Measurements from ENCODE around the gene TMF1.

Gene TMF1

DNA sequence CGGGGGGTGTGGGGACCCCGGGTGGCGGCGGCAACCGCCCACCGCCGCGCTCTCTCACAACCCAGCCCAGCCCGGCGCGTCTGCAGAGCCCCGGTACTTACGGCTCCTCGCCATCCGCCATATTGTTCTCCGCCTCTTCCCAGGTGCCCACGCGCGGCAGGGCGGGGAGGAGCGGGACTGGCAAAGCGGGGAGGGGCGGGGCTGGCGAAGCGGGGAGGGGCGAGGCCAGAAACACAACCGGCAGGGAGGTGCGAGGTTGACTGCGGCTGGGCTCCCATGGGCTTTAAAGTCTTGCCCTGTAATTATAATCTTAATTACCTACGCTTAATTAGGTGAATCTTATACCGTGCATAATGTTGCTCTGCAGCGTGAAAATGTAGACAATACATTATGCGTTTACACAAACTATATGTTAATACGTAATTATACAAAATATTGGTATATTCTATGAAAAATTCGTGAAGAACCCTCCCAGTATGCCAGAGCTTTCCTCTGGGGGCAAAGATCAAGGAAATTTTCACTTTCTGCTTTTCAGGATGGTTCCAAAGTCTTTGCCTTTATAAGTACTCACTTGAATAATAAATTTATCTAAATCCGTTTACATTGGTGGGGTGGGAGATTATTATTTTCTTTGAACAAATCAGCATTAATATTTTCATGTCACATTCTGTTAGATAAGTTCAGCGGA is 28.2 kb upstream of the TMF1 start, which contains the start of gene UBA3:
Gene UBA3 (minus strand): TSS at position 133 of the 688 bp plus-strand sequence. CDS start 12 bp downstream, at position 121.
- peak; percentile 8 for DNase-seq

DNA sequence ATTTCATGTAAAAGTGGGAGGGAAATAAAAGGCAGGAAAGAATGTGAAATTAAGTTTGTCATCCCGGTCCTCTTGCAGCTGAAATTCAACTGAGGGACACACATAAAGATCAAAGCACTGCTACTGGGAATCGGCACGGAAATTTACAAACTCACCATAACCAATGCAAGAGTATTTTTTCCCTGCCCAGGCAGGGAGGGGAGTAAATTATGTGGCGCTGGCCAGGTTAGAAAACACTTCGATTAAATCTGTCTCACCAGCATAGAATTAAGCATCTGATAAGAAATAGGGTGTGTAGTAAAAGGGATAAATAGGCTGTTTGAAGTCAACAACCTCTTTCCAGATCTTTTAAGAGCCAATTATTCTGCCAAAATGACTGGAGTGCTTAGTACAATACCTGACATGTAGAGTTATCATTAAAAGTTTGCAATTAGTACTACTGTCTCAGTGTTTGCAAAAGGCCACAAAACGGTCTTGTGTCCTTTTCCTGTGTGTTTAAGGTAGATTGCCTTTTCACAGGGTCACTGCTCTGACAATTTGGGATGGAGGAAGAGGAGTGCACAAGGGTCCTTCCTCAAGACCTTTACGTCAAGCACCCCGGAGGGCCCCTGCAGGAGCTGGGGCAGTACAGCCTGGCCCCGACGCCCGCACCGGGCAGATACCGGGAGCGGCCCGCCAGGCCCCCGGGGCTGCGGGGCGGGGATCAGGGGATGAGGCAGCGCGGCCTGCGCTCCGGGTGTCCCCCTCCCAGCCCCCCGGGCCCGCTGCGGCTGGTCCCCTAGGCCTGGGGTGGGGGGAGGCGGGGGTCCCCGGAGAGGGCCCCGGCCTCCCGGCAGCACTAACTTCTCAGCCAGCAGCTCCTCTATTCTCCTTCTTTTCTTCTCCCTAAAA is 27.4 kb upstream of the TMF1 start:
- no peak for DNase-seq

DNA sequence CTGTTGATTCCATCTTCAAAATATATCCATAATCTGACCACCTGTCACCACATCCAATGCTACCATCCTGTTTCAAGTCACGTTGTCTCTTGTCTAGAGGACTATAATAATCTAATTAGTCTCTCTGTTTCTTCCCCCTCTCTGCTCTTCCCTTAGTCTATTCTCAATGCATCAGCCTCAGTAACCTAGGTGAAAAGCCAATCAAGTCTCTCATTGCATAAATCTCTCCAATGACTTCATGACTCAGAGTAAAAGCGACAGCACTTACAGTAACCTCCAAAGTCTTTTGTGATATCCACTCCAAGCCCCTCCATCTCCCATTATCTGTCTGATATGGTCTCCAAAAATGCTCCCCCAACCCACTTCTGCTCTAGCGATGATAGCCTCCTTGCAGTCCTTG is 20.8 kb upstream of the TMF1 start:
- no peak for DNase-seq

DNA sequence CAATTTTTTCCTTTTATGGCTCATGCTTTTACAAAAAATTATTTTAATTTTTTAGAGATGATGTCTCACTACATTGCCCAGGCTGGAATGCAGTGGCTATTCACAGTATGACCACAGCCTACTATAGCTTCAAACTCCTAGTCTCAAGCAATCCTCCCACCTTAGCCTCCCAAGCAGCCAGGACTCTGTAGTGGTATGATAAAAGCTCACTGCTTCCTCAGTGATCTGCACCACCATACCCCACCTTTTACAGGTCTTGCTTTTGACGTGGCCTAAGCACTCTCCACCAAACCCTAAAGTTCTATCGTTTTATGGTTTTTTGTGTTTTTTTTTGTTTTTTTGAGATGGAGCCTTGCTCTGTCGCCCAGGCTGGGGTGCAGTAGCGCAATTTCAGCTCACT is 14.0 kb upstream of the TMF1 start:
- DNase-seq = no peak

DNA sequence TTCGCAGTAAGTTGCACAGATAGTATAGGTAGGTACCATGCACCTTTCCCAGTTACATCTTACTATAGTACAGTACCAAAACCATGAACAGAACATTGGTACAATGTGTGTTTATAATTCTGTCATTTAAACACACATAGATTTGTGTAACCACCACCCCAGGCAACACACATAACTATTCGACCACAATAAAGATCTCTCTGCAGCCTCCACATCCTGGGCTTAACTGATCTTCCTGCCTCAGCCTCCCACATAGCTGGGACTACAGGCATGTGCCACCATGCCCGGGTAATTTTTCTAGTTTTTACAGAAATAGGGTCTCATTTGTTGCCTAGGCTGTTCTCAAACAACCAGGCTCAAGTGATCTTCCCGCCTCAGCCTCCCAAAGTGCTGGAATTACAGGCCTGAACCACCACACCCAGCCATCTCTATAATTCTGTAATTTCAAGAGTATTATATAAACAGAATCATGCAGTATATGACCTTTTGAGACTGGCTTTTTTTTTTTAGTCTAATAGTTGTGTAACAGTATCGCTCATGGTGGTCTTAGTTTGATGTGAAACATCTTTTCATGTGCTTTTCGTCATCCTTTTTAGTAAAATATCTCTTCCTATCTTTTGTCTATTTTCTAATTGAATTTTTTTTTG is 13.3 kb upstream of the TMF1 start:
- no peak for DNase-seq

DNA sequence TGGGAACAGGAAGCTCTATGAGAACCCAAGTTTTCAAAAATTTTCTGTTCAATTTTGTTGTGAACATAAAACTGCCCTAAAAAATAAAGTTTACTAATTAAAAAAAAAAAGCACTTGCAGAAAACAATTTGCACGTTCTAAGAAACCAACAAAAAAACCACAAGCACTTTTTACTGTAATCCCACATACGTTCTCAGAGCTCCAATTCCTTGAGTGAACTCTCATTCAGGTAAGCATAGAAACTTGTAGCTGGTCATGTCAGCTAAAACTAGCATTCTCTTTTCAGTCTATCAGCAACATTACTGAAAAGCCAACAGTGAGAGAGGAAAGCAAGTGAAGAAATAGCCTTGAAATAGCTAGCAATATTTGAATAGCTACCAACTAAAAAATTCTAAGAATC is 11.5 kb upstream of the TMF1 start:
- DNase-seq = no peak

DNA sequence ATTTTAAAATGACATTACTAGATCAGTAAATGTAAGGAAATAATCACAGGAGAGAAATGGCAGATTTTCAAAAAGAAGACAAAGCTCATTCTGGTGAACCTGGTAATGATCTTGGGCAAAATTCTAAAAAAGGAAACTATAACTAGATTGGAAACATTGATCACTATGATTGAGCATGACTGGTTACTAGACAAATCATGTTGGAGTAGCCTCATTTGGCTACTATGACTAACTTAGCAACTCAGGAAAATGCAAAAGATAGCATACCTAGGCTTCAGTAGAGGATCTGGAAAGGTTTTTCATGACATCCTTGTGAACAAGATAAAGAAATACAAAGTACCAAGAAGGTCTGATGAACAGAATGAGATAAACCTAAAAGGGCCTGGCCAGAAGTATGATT is 7.6 kb upstream of the TMF1 start:
- no peak for DNase-seq

DNA sequence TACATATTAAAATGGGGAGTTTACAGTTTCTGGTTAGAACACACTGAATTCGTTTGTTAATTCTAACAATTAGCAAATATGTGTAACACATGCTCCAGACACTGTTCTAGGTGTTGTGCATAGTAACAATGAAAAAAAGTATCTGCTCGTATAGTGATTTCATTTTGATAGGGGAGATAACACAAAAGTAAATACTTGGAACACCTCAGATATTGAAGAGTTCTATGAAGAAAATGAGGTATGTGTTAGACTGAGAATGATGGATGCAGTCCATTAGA is 6.8 kb upstream of the TMF1 start:
- no peak for DNase-seq

DNA sequence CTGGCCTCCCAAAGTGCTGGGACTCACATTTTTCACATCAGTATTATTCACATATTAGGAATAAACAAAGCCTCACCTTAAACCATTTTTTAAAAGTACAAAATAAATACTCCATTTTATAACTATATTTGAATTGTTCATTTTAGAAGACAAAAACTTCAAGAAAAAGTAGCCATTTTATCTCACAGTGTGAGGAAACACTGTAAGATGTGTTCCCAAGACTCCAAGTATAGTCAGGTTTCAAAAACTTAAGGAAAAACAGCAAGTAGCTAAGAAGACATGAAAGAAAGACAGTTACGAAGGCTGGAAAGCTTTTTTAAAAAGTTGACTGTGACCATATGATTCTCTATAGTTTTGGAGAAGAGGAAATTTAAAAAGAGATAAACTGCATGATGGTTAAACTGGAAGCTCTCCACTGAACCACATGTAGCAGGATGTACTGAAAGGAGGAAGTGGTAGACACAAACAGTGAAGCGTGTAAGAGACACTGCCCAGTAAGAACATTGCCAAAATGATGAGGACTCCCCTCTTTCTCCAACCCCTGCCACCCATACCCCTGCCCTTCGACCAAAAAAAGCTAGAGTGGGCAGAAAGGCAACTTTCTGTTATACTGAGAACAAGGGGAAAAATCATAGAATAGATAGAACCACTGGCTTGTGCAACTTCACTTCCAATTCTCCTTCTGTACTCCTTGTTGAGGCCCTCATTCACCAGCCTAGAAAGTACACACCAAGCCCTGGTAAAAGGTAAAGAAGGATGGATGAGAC is 6.2 kb upstream of the TMF1 start:
- DNase-seq = no peak

DNA sequence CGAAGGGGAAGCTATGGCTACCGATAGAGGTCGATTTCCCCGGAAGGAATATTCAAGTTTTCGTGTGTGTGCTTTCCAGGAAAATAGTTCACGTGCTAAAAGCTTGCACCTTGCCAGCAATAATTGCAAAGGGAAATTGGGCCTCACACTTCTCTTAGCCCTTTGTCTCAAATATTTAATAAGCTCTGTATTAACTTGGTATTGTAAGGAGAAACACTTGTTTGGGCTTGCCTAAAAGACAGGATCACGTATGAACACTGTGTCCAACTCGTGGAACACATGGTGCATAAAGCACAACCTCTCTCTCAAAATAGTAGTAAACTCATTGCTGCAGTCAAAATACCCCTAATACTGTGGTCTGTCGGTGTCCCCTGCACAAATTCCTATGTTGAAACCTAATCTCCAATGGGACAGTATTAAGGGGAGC is 352 bp upstream of the TMF1 start:
- DNase-seq = no peak

DNA sequence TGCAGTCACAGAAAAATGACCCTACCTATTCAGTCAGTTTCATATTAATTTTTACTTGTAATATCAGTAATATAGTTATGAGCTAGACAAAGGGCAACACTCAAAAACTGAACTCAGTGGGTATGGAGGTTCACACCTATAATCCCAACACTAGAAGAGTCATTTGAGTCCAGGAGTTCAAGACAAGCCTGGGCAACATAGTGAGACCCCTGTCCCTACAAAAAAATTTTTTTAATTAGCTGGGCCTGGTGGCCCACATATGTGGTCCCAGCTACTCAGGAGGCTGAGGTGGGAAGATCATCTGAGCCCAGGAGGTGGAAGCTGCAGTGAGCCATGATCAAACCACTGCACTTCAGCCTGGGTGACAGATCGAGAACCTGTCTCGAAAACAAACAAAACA is 3.1 kb downstream of the TMF1 start:
- DNase-seq = no peak

DNA sequence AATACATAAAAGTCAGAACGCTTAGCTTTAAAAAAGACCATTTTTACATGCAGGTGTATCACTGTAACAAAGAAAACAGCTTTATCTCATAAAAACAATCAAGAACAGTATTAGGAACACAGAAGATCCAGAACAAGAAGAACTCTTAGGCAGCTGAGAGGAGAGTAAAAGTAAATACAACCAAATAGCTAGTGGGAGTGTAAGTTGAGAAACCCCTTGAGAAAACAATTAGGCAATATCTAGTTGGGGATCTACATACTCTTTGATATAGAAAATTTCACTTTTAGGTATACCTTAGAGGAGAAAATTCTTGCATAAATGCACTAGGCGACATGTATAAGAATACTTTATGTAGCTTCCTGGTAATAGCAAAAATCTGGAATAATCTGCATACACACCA is 7.5 kb downstream of the TMF1 start:
- DNase-seq = no peak

DNA sequence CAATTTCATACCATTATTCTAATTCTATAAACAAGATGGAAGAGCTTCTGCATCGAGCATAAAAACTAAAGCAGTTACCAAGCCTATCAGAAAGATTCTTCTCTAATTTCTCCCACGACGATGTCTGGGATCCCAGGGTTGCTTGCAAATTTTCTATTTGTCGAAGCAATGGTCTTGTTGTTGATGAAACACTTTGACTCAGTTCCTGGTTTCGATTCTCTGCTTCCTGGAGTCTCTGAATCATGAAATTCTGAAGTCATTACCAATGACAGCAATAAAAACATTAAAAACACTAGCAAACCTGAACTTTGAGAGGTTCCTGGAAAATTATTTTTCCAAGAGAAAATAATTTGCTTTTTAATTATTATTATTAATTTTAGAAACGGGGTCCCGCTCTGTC is 18.7 kb downstream of the TMF1 start:
- no peak for DNase-seq

DNA sequence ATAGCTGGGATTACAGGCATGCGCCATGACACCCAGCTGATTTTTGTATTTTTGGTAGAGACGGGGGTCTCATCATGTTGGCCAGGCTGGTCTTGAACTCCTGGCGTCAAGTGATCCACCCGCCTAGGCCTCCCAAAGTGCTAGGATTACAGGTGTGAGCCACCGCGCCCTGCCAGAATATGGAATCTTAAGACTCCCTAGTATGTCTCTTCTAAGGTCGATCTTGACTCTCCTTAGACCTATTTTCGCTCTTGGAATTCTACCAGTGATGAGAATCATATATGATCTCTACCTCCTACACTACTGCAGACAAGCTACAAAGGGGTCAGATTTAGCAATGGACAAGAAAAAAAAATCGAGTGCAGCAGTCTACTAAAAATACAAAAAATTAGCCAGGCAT is 19.4 kb downstream of the TMF1 start:
- no peak for DNase-seq

DNA sequence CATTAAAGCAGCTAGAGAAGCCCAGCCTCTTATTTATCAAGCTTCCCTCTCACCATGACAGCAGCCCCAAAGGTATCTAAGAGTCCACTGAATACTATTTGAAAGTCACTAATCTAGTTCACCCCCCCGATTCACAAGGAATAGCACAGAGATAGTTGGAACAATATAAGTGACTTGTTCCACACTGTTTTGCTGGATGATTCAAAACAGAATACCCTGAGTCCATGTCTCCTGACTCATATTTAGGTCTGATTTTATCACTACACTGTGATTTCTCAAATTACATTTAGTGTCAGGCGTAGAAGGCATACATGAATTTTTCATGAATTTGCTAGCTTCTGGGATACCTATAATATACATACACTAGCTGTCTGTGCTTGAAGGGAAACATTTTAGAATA is 20.0 kb downstream of the TMF1 start:
- DNase-seq = no peak

DNA sequence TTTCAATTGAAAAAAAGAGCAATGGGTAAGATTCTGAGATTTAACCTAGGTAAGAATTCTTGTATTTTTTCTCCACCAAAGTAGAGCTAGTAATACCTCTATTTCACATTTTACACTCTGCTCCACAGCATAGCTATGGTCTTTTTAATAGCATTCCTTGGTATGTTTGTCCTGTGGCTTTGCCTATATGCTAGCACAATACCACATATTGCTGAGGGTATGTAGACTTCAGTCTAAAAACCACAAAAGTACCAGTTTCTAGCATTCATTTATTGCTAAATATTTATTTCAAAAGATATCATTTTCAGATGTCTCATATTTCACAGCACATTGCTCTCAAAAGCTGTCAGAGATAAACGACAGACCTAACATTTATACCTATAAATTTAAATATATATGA is 20.5 kb downstream of the TMF1 start:
- DNase-seq = no peak

DNA sequence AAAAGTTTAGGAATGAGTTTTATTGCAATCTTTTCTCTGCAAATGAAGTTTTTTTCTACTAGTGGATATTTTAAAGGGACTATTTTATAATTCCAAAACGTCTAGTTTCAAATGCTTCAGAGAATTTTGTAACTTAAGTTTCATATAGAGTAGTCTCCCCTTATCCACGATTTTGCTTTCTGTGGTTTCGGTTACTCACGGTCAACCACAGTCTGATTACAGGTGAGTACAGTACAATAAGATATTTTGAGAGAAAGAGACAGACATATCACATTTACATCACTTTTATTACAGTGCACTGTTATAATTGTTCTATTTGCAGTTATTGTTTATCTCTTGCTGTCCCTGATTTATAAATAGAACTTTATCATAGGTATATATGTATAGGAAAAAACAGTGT is 31.3 kb downstream of the TMF1 start:
- DNase-seq = no peak

DNA sequence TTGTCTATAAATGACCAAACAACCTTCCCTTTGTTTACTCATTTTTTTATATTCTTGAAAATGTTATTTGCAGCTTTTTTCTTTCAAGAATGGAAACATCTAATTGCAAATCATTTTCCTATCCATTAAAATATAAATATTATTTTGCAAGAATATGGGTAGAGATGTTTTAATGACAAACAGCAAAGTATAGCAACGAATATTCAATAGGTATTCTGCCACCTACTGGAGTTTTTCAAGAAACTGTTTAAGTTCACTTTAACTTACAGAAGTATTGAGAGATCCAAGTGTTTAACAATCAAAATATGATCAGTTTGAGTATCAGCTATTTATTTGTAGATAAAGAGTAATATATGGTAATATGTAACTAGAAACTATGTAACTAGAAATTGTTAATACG is 31.7 kb downstream of the TMF1 start:
- no peak for DNase-seq

DNA sequence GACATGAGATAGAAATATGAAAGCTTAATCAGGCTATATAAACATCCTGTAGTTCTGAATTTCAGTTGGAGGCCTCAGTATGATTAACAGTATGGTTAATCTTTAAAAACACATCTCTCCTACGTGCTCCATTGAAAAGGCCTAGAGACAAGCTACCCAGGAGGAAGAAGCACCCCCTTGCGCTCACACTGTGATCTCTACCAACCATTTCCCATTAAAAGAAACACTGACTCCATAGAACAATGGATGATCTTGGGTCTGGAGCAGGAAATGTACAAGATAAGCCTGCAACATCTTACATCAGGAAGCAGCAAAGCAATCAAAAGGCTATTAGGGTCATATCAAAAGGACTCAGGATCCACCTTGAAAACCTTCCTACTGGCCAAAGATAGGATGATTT is 35.2 kb downstream of the TMF1 start:
- no peak for DNase-seq

DNA sequence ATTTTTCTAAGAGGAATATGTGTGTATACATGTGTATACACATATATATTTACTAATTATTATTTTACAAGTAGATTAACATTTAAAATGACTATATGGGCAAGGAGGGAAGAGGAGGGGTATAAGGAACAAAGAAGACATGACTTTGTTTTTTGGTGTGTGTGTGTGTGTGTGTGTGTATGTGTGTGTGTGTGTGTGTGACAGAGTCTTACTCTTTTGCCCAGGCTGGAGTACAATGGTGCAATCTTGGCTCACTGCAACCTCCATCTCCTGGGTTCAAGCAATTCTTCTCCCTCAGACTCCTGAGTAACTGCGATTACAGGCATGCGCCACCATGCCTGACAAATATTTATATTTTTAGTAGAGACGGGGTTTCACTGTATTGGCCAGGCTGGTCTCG is 36.0 kb downstream of the TMF1 start:
- DNase-seq = no peak

DNA sequence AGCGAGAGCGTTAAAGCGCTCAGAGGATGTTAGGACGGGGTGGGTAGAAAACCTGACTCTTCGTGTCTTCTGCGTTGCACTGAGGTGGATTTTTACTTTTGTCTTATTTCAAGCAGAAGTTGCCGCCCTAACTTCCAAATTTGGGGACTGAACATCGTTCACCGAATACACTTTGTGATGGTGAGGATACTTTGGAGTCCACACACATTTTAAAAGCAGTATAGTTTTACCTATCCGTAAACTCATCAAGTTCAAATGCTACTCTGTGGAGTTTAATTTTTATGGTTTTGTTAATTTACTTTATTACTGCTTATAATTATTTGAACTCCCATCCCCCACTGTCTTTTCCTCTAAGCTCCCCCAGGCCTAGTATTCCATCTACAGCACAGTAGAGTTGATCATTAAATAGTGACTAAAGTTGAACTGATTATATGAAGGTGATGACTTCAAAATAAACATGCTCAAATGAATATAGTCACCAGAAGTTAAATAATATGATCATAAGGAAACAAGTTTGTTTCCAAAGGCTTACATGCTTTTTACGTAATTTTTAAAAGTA is 38.0 kb downstream of the TMF1 start:
- DNase-seq = no peak

DNA sequence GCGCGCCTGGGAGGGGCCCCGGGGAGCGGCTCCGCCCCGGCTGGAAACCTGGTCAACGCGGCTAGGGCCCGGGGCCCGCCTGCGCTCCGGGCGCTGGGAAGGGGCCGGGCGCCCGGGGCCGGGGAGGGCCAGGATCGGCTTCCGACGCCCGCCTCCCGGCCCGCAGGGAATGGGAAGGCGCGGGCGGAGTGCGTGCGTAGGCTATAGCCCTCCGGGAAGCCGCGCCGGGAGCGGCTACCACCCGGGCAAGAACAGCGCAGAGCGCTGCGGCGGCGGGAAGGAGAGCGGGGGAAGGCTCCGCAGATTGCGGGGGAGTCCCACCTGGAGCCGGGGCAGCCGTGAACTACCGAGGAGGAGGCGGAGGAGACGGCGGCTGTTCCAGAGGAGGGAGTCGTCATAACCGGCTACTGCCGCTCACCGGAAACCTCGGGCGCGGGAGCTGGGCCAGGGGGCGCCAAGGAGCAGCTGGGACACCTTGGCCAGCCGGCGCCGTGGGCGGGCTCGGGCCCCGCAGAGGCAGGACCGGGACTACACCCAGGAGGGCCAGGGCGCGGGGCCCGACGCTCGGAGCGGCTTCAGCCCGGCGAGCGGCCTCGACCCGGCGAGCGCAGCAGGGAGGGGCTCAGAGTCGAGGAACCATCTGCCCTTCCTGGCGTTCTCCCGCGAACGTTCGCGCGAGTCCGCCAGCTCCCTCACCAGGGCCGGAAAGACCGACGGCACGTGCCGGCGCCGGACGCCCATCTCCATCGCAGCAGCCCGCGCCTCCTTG is 38.7 kb downstream of the TMF1 start, which contains the start of gene EOGT:
Gene EOGT (minus strand): TSS at position 432 of the 769 bp plus-strand sequence. CDS start 3,838 bp downstream, outside the sequence.
- no peak for DNase-seq
